NCI-H2196 (cell line): ENCODE data around the gene RAPGEF2.

ENCODE experiments used
- DNase-seq: peaks from one replicate; lab custom pipeline; 2025; ENCODE audit not compliant: unreplicated experiment; lab: John Stamatoyannopoulos, UW

RAPGEF2 gene

DNA sequence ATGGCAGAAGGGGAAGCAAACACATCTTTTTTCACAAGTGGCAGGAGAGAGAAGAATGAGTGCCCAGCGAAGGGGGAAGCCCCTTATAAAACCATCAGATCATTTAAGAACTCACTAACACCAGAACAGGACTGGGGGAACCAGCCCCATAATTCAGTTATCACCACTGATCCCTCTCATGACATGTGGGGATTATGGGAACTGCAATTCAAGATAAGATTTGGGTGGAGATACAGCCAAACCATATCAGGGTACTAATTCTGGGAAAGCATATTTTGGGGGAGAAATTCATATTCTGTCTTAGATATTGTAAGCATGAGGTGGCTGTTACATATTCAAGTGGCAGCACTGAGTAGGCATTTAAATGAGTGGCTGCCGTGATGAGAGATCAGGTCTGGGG, 87.8 kb downstream of the RAPGEF2 start:
- no peak for DNase-seq

DNA sequence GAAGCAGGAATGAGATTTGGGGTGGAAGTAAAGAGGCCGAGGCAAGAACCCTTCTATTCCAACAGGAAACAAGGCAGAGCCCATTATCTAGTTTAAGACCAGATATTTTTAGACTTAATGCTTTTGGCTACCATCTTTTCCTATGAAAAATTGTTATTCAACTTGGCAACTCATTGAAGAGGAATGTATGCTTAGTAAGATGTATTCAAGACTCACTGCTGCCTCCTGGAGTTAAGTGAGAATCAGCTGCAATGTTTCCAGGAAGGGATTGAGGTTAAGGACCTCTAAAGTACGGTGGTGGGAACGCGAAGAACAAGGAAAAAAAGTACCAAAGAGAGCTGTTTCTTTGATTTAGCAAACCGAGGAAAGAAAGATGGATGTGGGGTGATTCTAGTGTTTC, 89.1 kb downstream of the RAPGEF2 start:
- no peak for DNase-seq

GRCh38 chr4:159193046-159193620, 90.3 kb downstream of the RAPGEF2 start:
- no peak for DNase-seq

- DNase-seq, result no peak
Observed at GRCh38 chr4:159195361-159195769, 92.5 kb downstream of the RAPGEF2 start.

DNA sequence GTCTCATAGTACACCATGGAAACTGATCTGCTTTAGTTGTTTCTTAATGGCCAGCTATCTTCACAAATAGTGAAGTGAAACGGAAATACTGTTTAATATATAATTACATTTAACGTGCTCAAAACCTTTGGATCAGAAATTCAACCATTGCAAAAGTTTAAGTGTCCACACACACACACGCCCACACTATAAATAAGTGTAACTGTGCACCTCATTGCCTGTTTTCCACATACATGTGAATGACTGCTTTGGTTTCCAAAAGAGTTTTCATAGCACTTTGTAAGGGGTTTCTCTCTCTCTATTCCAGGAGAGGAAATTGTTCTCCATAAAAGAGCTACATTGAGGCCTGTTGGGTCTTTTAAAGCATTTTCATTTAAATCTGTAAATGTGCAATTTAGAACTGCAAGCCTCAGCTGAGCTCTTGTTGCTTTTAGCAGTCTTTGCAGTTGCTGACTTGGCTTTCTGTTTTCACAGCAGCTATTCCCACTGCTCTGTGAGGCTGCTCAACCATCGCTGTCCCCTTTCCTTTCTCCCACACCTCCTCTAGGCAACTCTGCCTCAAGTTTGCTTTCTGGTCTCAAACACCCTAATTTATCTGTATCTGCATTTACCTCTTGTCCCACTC, 94.5 kb downstream of the RAPGEF2 start:
- DNase-seq, result no peak

- DNase-seq, result no peak
Observed at GRCh38 chr4:159197885-159198269, 95.0 kb downstream of the RAPGEF2 start.

- no peak for DNase-seq
Observed at GRCh38 chr4:159199826-159200225, 96.9 kb downstream of the RAPGEF2 start.

DNA sequence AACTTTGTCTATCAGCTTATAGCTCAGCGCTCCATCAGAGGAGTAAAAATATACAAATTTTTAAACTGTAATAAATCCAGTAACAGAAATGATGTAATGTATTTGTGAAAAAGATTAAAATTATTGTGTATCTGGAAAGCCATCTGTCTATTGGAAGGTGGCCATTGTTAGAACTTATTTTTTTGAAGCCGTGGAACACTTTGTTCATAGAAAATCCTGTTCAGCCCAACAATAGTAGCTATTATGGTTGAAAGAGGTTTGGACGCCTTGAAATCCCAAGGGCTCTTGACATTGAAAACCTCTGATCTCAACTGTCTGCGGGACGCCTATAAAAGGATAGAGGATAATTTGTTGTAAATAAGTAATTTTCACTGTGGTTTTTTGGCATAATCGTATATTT, 98.3 kb downstream of the RAPGEF2 start:
- no peak for DNase-seq

GRCh38 chr4:159204566-159204965, 101.7 kb downstream of the RAPGEF2 start:
- DNase-seq, result no peak

DNA sequence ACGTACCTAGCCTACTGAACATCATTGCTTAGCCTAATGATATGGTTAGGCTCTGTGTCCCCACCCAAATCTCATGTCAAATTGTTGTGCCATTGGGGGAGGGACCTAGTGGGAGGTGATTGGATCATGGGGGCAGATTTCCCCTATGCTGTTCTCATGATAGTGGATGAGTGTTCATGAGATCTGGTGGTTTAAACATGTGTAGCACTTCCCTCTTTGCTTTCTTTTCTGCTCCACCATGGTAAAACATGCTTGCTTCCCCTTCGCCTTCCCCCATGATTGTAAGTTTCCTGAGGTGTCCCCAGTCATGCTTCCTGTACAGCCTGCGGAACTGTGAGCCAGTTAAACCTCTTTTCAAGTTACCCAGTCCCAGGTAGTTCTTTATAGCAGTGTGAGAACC, 102.6 kb downstream of the RAPGEF2 start:
- no peak for DNase-seq

GRCh38 chr4:159206427-159206871, 103.6 kb downstream of the RAPGEF2 start:
- DNase-seq, result no peak

GRCh38 chr4:159209249-159209648, 106.4 kb downstream of the RAPGEF2 start:
- DNase-seq, result no peak

GRCh38 chr4:159210975-159211374, 108.1 kb downstream of the RAPGEF2 start:
- no peak for DNase-seq

GRCh38 chr4:159212675-159213293, 109.9 kb downstream of the RAPGEF2 start:
- no peak for DNase-seq

GRCh38 chr4:159216834-159217233, 114.0 kb downstream of the RAPGEF2 start:
- no peak for DNase-seq

- no peak for DNase-seq
Observed at GRCh38 chr4:159219862-159220261, 117.0 kb downstream of the RAPGEF2 start.

DNA sequence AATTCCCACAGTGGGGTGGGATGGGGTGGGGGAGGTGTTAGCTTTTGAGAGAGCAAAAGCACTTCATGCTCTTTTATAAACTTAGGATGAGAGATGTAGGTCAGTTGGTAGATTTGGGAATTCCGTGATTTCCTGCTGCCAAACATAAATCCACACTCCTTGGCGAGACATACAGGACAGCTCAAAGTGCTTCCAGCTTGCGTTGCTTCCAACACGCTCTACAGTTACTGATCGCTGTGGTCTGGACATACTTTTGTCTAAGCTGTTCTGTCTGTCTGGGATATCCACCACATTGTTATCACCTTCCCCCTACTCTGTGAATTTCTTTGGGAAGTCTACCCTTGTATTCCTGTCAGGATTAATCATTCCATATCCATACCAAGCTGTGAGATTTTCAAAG, 117.5 kb downstream of the RAPGEF2 start:
- no peak for DNase-seq

GRCh38 chr4:159221280-159221679, 118.4 kb downstream of the RAPGEF2 start:
- DNase-seq, result no peak

- no peak for DNase-seq
Observed at GRCh38 chr4:159222043-159222552, 119.2 kb downstream of the RAPGEF2 start.

GRCh38 chr4:159224408-159224807, 121.5 kb downstream of the RAPGEF2 start:
- DNase-seq, result no peak

- DNase-seq, result no peak
Observed at GRCh38 chr4:159227378-159227777, 124.5 kb downstream of the RAPGEF2 start.

DNA sequence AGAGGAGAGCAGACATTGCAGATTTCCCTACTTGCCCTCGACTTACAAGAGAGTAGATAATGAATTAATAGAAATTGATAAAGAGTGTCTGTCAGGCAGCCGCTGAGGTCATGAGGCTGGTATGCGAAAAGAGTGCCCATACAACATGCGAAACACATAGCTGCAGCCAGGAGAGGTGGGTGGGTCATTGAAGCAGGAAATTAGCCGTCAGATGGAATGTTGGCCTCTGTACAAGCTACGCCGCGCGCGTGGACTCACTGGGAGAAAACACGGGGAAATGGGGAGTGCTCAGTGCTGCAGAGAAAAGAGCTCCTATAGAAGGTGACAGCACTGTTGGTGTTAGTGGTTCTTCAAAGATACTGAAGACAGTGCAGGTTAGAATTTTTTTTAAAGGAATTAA, 125.1 kb downstream of the RAPGEF2 start:
- no peak for DNase-seq
